PC-9 (cell line): ENCODE data around the gene MAMDC4. TPM values are rescaled to one million over a fixed set of nuclear protein-coding genes. Genes with fewer than 3 reads are reported as not detected.
A peak's percentile ranks its signal among the peaks of the same experiment; 100 is the strongest.

Experiments used
- BruUV-seq: library from RNA; stranded (reverse); fragments of 400-500 nt; replicated peaks from 2 replicates; lab custom pipeline; 2021; lab: Mats Ljungman, UMichigan
- CTCF ChIA-PET: fragments of 300-600 bp; sonication (Branson Sonifier 250); formaldehyde crosslinking; loops from one replicate; lab custom pipeline; 2022; ENCODE audit warnings: antibody characterized with exemption; lab: Charles Lee
- POLR2A ChIA-PET: fragments of 300-600 bp; sonication (Branson Sonifier 250); formaldehyde crosslinking; loops from one replicate; lab custom pipeline; 2022; ENCODE audit warnings: antibody characterized with exemption; ENCODE audit not compliant: unreplicated experiment; lab: Charles Lee
- DNase-seq, 2 experiments: peaks; one replicate each; pipeline versions ENCODE4 v3.0.0 to v3.0.0-alpha.2; 2015 to 2022; ENCODE audit warnings: mixed read lengths in 1 of 2
- H2AFZ ChIP-seq: fragments of 200-600 bp; sonication (generic); 2 replicates; pipeline ENCODE4 v1.8.1; 2017; ENCODE audit warnings: antibody characterized with exemption
- H3F3A ChIP-seq: fragments of 200-600 bp; sonication (generic); 2 replicates; pipeline ENCODE4 v1.8.1; 2017; ENCODE audit warnings: antibody characterized with exemption, mild to moderate bottlenecking, low read depth; ENCODE audit not compliant: insufficient read depth
- H3K27ac ChIP-seq: fragments of 200-600 bp; sonication (generic); 2 replicates; pipeline ENCODE4 v1.6.1; 2016; ENCODE audit warnings: mixed run types
- H3K27me3 ChIP-seq: fragments of 200-600 bp; sonication (generic); 2 replicates; pipeline ENCODE4 v1.6.1; 2016; ENCODE audit warnings: low read depth, mixed run types; ENCODE audit not compliant: insufficient read depth
- H3K36me3 ChIP-seq: fragments of 200-600 bp; sonication (generic); 2 replicates; pipeline ENCODE4 v1.6.1; 2016; ENCODE audit warnings: low read depth, mixed run types
- H3K4me1 ChIP-seq: fragments of 200-600 bp; sonication (generic); replicated peaks from 2 replicates; pipeline ENCODE4 v1.6.1; 2016; ENCODE audit warnings: mixed run types; ENCODE audit not compliant: insufficient read depth
- H3K4me2 ChIP-seq: fragments of 200-600 bp; sonication (generic); 2 replicates; pipeline ENCODE4 v1.6.1; 2017; ENCODE audit warnings: mixed run types
- H3K4me3 ChIP-seq: fragments of 200-600 bp; sonication (generic); 2 replicates; pipeline ENCODE4 v1.6.1; 2016; ENCODE audit warnings: mixed run types
- H3K79me2 ChIP-seq: fragments of 200-600 bp; sonication (generic); 2 replicates; pipeline ENCODE4 v1.6.1; 2017; ENCODE audit warnings: low read depth, mixed run types
- H3K9me2 ChIP-seq: fragments of 200-600 bp; sonication (generic); 2 replicates; pipeline ENCODE4 v1.8.1; 2017; ENCODE audit warnings: mild to moderate bottlenecking; ENCODE audit not compliant: insufficient read depth
- H3K9me3 ChIP-seq: fragments of 200-600 bp; sonication (generic); 2 replicates; pipeline ENCODE4 v1.8.1; 2016; ENCODE audit warnings: low read depth; ENCODE audit not compliant: insufficient read depth
- H4K20me1 ChIP-seq: fragments of 200-600 bp; sonication (generic); 2 replicates; pipeline ENCODE4 v1.8.1; 2017; ENCODE audit not compliant: insufficient read depth
- CTCF ChIP-seq: fragments of 200-600 bp; sonication (generic); conservative IDR thresholded peaks from 2 replicates; pipeline ENCODE4 v1.6.1; 2017; ENCODE audit warnings: mixed run types, antibody characterized with exemption, mild to moderate bottlenecking, moderate library complexity
- EZH2 ChIP-seq: fragments of 200-600 bp; sonication (generic); IDR thresholded peaks from 2 replicates; pipeline ENCODE4 v1.8.0; 2017; ENCODE audit warnings: antibody characterized with exemption, low read depth
- intact Hi-C: fragments of 100-400 bp; cut with micrococcal nuclease; formaldehyde crosslinking; loops from one replicate; pipeline ENCODE4 v1.10.0; 2022; ENCODE audit not compliant: unreplicated experiment
- total RNA-seq: library from RNA; stranded (reverse); gene quantifications from 2 replicates; pipeline ENCODE4 v1.2.3, GENCODE V29; 2021

The MAMDC4 gene
- total RNA-seq, 1 experiment from 2014 or later: 9.2 TPM

DNA sequence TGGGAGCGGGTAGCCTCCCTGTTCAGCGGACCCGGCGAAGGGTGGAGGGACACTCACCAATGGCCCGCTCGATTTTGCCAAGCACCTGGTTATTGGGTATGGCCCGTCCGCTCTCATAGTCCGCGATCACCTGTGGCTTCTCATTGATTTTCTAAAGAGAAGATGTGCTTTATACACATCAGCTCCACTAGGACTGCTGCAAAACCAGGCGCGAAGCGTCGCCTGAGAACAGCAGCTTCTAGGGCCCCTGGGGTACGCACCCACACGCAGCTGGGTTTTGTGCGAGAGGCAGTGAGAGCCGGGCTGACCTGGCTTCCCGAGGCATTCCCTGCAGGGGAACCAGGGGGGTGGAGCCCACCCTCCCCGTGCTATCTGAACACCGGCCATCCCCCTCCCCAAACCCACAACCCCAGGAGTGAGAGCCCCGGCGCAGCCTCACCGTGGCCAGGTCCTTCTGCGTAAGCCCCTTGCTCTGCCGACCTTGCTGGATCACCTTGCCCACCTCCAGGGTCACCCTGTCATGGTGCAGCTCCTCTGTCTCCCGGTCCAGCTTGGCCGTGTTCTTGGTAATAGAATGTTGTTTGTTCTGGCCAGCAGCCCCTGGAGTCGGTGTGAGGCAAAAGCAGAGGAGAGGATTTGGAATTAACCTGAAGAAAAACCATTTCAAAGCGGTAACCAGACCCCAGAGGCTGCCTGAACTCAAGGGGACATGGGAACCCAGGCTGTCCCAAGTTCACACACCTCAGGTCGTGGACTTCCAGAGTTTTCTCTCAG, 10.9 kb downstream of the MAMDC4 start:
- peaks cover 13% of the 10 kb centered on the region; the same call in 1 of the 2 replicates for H3F3A ChIP-seq
- H3K4me2 ChIP-seq: no peak overlapping the region
- H3K27ac ChIP-seq: no peak overlapping the region
- peaks cover 18% of the 10 kb centered on the region for H4K20me1 ChIP-seq
- TF ChIP-seq CTCF: no peak
- no peak for TF ChIP-seq EZH2
- no peaks in the 10 kb centered on the region for H3K9me2 ChIP-seq
- CTCF ChIA-PET: no interaction called here
- peaks cover 16% of the 10 kb centered on the region for H3K4me1 ChIP-seq
- peak in 1 of 2 experiments; percentile 20 for DNase-seq
- no peaks in the 10 kb centered on the region for H3K9me3 ChIP-seq
- H3K36me3 ChIP-seq: 0 out of 2 replicates have a peak, but pooled peaks cover 8% of the 10 kb centered on the region
- no TSS peak for BruUV-seq
- no peaks in the 10 kb centered on the region for H3K27me3 ChIP-seq
- intact Hi-C loops: no loop called here
- H3K79me2 ChIP-seq: peaks cover 41% of the 10 kb centered on the region
- no peak overlapping the region for H2AFZ ChIP-seq
- POLR2A ChIA-PET: interaction anchor here (0.6 kb wide), 1 partner anchor 115 kb away, joined by 15 read pairs; no protein-coding TSS in a partner anchor
- no peak overlapping the region for H3K4me3 ChIP-seq

DNA sequence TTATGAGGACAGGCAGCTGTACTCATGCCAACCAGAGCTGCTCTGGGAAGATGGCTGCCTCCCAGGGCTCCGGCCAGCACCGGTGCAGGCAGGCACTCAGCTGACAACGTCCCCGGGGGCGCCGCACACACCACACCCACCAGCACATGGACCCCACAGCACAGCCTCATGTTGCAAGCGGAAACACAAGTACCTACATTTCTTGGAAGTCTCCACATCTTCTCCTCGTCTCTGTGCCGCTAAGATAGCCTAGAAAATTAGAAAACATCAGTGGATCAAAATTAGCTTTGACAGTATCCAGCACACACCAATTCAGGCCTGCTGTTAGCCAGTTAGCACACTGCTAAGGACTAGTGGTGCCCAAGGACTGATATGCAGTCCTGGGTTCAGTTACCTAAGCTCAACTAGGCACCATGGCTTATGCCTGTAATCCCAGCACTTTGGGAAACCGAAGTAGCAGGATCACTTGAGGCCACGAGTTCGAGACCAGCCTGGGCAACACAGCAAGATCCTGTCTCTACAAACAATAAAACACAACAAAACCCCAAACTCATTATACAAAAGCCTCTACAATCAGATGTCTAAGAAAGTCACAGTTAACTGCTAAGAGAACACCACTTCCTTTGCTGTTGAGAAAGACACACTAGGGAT, 11.6 kb downstream of the MAMDC4 start:
- Histone ChIP-seq H3K4me3 (no peak overlapping the region), H3K27ac (no peak overlapping the region), H3K4me2 (peak overlapping the region; percentile 97; the same call in 1 of the 2 replicates), H3K9me3 (no peaks in the 10 kb centered on the region), H3K27me3 (no peaks in the 10 kb centered on the region), H4K20me1 (peaks cover 17% of the 10 kb centered on the region), H3F3A (peaks cover 15% of the 10 kb centered on the region; the same call in 1 of the 2 replicates), H3K9me2 (no peaks in the 10 kb centered on the region), H3K79me2 (peaks cover 41% of the 10 kb centered on the region), H2AFZ (no peak overlapping the region), H3K36me3 (0 out of 2 replicates have a peak, but pooled peaks cover 8% of the 10 kb centered on the region), H3K4me1 (peaks cover 16% of the 10 kb centered on the region)
- no peak for DNase-seq
- TF ChIP-seq CTCF: no peak
- no peak for TF ChIP-seq EZH2
- no TSS peak for BruUV-seq
- CTCF ChIA-PET: no interaction called here
- intact Hi-C loops: no loop called here
- POLR2A ChIA-PET: no interaction called here

DNA sequence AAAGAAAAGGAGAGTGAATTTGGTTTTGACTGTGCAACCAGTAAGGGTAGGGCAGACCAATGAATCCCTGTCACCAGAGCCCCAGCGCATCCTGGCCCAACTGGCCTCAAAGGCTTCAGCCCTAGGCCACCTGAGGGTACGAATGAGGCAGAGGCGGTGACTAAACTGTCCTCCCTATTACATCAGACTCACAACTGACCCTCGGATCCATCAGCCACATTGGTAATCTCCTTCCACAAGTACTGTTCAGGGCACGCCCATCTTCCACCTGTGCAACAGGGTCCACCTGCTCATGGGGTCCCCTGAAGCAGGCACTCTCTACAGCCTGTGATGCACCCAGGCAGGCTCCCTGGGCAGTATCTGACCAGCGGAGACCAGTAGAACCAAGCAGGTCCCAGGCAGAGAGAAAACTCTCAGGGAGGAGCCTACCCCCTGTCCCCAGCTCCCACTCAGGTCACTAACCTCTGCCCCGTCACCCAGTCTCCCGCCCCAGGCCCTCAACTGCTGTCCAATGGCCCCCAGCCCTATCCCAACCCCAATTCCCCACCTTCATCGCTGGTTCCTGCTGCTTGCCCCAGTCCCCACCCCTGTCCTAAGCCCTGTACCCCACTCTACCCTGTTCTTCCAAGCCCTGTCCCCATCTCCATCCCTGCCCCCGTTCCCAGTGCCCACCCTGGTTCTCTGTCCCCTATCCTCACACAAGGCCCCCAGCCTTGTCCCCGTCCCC, 13.1 kb downstream of the MAMDC4 start:
- Histone ChIP-seq H3K4me1 (peaks cover 16% of the 10 kb centered on the region), H3K27ac (peak overlapping the region; percentile 47; the same call in 1 of the 2 replicates), H3K4me3 (peak overlapping the region; percentile 98), H4K20me1 (peaks cover 13% of the 10 kb centered on the region), H3K36me3 (0 out of 2 replicates have a peak, but pooled peaks cover 8% of the 10 kb centered on the region), H3F3A (peaks cover 21% of the 10 kb centered on the region; the same call in 1 of the 2 replicates), H3K27me3 (no peaks in the 10 kb centered on the region), H2AFZ (no peak overlapping the region), H3K9me2 (no peaks in the 10 kb centered on the region), H3K79me2 (peaks cover 41% of the 10 kb centered on the region), H3K9me3 (peaks cover 3% of the 10 kb centered on the region; the same call in 1 of the 2 replicates), H3K4me2 (peak overlapping the region; percentile 97)
- no peak for DNase-seq
- TF ChIP-seq CTCF (no peak), EZH2 (no peak)
- CTCF ChIA-PET: interaction anchor here (0.6 kb wide), 2 partner anchors 45 to 82 kb away, joined by 3 to 5 read pairs; no protein-coding TSS in a partner anchor
- POLR2A ChIA-PET: interaction anchor here (0.7 kb wide), 1 partner anchor 11 kb away, joined by 7 read pairs; no protein-coding TSS in a partner anchor
- intact Hi-C loops: loop anchor here (5.0 kb wide), 1 partner anchor 37 kb away; no protein-coding TSS in a partner anchor
- no TSS peak for BruUV-seq
